ELF-1 (cell line): Measurements from ENCODE around the gene SYDE2.
"Not testable (repeated sequence)": the region's sequence is repeated elsewhere in the genome, so short reads cannot be mapped to it uniquely, and the experiment has no call there.

Experiments
- DNase-seq: peaks from one replicate; pipeline ENCODE4 v3.0.0-alpha.2; 2016; ENCODE audit warnings: low read depth, low spot score

SYDE2 gene, protein sequence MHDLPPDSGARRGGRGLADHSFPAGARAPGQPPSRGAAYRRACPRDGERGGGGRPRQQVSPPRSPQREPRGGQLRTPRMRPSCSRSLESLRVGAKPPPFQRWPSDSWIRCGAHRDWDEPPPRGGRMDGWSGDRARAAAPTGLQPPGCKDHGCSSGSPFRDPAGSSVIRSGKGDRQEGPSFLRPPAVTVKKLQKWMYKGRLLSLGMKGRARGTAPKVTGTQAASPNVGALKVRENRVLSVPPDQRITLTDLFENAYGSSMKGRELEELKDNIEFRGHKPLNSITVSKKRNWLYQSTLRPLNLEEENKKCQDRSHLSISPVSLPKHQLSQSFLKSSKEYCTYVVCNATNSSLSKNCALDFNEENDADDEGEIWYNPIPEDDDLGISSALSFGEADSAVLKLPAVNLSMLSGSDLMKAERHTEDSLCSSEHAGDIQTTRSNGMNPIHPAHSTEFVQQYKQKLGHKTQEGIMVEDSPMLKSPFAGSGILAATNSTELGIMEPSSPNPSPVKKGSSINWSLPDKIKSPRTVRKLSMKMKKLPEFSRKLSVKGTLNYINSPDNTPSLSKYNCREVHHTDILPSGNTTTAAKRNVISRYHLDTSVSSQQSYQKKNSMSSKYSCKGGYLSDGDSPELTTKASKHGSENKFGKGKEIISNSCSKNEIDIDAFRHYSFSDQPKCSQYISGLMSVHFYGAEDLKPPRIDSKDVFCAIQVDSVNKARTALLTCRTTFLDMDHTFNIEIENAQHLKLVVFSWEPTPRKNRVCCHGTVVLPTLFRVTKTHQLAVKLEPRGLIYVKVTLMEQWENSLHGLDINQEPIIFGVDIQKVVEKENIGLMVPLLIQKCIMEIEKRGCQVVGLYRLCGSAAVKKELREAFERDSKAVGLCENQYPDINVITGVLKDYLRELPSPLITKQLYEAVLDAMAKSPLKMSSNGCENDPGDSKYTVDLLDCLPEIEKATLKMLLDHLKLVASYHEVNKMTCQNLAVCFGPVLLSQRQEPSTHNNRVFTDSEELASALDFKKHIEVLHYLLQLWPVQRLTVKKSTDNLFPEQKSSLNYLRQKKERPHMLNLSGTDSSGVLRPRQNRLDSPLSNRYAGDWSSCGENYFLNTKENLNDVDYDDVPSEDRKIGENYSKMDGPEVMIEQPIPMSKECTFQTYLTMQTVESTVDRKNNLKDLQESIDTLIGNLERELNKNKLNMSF

DNA sequence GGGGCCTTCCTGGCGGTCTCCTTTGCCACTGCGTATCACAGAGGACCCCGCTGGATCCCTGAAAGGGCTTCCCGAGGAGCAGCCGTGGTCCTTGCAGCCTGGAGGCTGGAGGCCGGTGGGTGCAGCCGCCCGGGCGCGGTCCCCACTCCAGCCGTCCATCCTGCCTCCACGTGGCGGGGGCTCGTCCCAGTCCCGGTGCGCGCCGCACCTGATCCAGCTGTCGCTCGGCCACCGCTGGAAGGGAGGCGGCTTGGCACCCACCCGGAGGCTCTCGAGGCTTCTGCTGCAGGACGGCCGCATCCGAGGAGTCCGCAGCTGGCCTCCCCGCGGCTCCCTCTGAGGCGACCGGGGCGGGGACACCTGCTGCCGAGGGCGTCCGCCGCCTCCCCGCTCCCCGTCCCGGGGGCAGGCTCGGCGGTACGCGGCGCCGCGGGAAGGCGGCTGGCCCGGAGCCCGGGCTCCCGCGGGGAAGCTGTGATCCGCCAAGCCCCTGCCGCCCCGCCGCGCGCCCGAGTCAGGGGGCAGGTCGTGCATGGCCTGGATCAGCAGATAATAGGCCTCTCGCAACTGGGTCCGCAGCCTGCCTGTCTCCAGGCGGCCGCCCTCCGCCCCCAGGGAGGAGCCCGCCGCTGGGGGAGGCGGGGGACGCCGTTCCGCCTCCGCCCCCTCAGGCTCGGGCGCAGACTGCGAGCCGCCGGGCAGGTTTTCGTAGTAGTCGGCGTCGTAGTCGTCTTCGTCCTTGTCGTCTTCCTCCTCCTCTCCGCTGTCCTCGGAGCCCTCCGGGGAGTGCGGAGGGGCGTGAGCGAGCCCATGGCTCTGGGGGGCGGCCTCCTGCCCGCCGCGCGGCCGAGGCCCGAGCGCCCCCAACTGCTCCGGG, at the start of gene SYDE2:
SYDE2 (minus strand) TSS at position 554 of the 877 bp plus-strand sequence; CDS start at position 534, 20 bp downstream.
- peak; percentile 91 for DNase-seq

DNA sequence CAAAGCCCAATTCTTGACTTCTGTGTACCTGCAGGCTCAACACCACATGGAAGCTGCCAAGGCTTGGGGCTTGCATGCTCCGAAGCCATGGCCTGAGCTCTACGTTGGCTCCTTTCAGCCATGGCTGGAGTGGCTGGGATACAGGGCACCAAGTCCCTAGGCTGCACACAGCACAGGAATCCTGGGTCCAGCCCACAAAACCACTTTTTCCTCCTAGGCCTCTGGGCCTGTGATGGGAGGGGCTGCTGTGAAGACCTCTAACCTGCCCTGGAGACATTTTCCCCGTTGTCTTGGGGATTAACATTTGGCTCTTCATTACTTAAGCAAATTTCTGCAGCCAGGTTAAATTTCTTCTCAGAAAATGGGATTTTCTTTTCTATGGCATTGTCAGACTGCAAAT, 48.2 kb upstream of the SYDE2 start:
- DNase-seq, result not testable (repeated sequence)

DNA sequence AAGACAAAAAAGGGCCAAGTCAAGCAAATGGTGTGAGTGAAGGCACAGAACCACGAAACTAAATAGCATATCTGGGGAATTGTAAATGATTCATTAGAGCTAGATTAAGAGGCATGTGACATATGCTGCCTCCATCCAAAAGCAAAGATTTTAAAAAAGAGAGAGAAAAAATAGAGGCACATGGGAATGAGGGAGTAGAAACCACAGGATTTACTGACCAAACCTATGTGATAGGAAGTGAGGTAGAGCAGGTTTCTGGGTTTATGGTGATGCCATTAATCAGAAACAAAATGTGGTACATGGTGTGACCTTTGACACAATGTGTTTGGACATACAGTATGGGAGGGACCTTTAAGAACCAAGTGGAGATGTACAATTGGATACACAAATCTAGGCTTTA, 45.1 kb upstream of the SYDE2 start:
- no peak for DNase-seq

DNA sequence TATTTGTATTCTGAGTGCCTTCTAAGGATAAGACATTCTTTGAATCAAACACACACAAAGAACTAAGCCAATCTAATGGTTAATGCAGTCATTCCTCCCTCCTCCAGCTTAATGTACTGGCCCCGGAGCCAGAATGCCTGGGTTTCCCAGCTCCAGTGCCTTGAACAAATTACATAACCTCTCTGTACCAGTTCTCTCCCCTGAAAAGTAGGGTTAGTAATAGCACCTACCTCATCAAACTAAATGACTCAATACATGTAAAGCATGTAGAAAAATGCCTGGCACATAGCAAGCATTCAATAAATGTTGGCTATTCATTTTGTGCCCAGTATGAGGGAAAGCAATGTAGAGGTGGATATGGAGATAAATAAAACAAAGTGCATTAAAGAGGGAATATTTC, 44.6 kb upstream of the SYDE2 start:
- DNase-seq, result no peak

DNA sequence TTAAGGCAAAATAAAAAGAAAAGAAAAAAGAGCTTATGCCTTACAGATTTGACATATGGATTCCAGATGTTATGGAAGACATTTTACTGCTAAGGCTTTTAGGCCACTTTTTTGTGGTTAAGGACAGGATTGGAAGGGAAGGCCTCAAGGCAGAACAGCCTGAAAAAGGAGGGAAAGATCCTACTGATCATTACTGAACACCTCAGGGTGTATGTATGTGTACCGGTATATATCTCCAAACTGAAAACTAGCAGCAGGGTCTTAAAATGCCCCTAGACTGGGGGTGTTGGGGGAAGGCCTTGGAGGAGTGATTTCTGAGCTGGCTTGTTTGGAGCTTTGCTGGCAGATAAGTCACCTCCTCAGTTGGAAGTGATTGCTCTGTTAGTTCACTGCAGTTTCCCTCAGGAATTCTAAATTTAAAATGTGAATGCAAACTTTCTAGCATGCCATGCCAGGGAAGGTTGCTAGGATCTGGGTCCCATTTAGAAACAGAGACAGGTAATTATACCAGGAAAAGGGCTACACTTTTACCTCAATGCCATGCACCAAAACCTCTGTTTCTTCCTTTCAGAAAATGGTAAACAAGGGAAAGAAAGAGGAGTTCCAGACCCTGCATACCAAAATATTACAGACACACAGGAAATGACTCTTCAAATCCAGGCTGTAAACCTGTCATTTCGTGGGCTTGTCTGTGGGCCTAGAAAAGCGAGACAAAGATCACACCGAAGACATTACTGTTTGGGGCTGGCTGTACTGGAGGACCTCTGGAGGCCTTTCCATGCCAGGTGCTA, 43.6 kb upstream of the SYDE2 start:
- DNase-seq, result peak; percentile 52

DNA sequence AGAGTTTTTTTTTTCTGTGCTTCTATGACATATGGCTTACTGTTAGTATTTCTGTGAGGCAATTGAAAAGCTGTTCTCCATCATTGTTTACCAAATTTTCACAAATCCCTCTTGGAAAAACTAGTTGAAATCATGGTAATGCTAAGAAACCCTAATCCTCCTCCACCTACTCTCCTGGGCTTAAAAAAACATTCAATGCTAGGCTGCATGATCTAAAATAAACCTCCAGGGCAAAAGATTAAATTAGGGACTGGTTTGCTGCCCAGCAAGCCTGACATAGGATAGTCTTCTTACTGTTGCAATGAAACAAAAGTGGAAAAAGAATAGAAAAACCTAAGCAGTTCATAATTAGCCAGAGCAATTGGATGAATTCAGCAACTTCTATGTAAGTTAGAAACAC, 42.6 kb upstream of the SYDE2 start:
- no peak for DNase-seq

DNA sequence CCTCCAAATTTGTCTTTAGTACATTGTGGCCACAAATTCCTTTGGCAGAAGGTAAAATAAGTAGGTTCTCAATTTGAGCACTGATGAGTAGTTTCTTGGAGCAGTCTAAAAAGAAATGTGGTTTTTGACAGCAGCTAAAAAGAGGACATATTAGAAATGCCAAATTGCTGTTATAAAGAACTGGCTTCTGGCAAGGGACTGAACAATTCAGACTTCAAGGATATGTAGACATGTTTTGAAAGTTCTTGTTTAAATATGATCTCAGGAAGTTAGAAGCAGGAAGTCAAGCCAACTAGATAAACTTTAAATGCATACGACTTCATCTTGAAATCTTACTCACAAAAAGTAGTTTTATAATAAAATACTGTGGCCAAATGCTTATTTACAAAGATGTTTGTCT, 39.8 kb upstream of the SYDE2 start:
- DNase-seq, result no peak

DNA sequence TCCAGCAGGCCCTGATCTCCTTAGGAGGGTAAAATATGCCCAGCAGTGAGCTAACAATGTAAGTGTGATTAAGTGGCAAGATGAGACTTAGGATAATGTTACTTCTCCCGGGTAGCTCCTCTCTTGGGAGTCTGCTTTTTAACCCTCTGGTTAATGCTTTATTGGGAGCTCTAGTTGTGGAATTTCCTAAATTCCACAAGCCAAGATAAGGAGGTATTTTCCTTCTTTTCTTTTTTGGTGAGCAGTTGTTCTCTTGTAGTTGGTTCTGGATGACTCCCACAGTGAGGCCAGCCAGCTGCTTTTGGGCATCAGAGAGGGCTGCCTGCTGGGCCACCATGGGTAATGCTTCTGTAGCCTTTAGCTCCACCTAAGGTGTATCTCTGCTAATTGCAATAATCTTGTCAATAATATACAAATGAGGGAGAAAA, 39.4 kb upstream of the SYDE2 start:
- peak; percentile 52 for DNase-seq

DNA sequence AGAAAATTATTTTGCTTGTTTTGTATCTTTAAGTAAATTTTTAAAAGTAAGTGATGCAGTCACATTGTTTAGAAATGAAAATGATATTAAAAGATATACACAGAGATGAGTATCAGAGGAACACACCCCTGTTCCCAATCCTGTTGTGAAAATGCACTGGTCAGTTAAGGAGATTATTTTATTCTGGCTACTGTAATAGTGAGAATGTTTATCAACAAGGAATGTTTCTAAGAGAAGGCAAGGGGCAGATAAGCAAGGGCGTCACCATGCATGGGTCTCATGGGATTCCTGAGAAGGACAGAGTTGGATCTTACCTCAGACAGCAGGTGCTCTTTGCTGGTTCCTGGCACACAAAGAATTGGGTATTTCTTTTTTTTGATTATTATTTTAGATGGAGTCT, 36.8 kb upstream of the SYDE2 start:
- DNase-seq, result no peak

DNA sequence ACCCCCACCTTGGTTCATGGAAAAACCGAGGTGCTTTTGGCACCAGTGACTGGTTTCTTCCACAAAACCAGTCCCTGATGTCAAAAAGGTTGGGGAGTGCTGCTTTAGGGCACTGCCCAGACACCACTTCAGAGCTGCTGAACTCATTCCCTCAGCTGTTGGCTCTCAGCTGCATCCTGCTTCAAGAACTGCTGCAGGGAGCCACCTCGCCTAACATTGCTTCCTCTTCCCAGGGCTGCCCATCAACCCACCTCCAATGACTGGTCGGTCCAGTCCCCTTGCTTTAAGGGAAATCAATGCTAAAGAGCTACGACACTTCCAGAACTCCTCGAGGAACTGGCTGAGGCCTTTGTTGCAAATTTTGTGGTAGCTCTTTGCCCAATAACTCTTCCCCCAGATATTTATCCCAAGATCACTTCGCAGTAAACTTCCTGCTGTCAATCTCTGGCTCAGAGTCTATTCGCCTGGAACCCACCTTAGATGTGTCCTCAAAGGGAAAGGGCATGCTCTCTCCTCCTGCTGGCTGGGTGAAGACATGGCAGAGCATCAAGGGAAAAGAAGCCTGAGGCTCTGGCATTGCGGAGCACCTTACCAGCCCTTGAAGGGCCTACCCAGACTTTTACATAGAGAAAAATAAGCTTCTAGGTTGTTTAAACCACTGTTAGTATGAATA, 29.6 kb upstream of the SYDE2 start:
- peak; percentile 67 for DNase-seq

DNA sequence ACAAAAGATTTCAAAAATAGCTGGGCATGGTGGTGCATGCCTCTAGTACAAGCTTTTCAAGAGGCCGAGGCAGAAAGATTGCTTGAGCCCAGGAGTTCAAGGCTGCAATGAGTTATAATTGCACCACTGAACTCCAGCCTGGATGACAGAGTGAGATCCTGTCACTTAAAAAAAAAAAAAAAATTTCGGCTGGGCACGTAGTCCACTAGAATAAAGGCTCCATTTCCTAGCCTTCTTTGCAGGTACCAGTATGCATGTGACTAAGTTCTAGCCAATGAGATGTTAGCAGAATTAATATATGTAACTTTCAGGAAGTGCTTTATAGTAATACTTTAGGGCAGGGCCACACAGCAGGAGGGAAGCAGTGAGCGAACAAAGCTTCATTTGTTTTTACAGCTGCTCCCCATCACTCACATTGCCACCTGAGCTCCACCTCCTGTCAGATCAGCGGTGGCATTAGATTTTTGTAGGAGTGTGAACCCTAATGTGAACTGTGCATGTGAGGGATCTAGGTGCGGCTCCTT, 28.8 kb upstream of the SYDE2 start:
- no peak for DNase-seq

DNA sequence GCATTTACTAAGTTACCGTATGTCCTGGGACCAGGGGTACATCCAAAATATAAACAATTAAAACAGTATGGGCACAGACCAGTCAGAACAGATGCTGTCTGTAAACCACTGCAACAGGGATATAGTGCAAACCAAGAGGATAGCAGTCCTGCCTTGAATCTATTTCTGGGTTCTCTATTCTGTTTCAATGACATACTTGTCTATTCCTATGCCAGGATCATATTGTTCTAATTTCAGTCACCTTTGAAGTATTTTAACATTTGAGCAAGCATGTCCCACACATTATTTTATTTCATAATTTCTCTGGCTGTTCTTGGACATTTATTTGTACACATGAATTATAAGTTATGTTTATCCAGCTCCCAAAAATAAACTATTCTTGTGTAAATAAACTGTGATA, 28.2 kb upstream of the SYDE2 start:
- DNase-seq, result no peak

DNA sequence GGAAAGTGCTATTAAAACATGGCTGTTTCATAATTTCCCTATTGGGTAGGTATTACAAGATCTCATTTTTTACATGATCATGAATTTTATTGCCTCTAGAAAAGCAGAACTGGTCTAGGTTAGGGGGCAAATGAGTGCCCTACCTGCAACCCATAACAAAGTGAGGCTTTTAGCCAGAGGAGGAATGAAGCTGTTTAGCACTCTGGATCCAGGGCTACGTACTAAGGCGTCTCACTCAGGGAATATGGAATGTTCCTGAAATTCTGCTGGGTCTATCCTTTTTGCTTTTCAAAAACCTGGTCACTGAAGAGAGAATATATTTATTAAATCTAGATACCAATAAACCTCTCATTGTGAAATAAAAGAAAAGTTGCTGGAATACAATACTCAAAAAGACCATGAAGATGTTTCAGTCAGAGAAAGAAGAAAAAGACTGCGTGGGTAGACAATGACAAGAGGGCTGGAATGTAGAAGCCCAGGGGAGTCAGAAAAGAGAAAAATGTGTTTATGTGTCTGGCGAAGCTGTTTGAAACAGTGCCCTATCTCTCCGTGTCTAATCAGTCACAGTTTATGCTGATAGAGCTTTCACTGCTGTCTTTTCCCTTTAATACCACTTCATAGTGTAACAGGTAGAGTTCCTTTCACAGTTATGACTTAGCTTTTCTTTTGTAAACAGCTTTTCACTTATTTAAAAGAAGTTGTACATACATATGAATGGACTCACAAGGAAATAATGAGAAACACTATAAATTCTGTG, 25.0 kb upstream of the SYDE2 start:
- peak; percentile 67 for DNase-seq

DNA sequence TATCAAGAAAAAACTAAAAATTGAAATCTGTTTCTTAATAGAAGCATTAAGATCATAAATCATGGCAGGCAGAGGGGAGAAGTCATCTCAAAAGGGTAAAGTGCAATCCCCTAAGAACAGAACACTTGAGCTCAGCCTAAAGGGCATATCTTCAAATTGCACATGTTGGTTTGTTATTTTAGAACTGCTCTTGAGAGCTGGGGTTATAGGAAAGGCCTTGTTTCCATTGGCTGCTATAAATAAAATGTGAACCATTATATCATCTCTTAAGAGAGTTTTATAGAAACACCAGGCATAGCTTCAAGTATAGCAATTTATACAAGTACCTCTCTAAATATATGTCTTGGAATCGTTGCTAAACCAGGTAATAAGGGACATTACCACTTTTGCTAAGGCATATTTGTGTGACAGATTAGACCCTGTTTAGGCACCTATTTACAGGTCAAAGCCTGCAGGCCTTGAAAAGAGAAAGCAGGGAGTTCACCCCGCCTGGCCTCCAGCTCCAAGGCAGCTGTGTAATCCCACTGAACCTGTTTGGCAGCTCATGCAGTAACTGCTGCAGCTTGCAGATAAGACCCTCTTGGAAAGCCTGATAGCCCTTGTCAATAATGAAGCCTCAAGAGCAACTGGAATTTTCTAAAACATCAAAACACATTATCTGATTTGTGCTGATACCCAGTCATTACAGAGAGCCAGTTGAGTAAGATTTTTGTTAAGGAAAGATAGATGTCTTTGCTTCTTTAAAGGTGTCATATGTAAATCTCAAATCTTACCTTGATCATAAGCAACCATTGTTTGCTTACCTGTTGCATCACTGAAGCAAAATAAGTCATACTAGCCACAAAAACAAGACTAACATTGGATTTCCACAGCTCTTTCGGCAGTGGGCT, 24.2 kb upstream of the SYDE2 start:
- DNase-seq, result peak; percentile 92

DNA sequence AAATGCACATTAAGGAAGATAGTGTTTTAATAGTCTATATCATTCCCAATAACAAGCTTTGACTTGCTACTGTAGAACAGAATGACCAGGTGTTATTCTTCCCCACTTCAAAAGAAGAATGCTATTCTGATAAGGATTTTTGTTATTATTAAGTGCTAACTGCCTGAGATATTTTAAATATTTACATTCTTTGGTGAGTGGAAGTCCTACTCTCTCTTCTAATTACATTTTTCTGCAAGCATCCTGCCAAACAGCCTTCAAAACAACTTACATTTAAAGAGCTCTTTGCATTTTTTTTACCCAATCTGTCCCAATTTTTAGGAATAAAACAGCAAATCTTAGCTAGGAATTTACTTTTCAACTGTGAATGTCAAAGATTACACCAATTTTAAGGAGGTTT, 23.5 kb upstream of the SYDE2 start:
- DNase-seq, result no peak

DNA sequence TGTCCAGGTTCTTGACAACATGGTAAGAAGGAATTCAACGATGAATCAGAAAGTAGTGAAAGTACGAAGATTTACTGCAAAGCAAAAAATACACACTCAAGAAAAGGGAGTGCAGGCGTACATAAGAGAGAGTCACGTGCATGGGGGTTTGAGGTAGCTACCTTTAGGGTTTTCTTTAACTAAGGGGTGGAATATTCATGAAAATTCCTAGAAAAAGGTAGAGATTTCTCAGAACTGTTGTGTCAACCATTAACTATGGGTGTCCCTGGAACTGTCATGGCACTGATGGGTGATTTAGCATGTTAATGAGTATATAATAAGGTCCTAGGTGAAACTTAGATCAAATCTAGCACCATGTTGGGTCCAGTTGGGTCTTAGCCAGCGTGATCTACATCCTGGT, 22.5 kb upstream of the SYDE2 start:
- DNase-seq, result no peak

DNA sequence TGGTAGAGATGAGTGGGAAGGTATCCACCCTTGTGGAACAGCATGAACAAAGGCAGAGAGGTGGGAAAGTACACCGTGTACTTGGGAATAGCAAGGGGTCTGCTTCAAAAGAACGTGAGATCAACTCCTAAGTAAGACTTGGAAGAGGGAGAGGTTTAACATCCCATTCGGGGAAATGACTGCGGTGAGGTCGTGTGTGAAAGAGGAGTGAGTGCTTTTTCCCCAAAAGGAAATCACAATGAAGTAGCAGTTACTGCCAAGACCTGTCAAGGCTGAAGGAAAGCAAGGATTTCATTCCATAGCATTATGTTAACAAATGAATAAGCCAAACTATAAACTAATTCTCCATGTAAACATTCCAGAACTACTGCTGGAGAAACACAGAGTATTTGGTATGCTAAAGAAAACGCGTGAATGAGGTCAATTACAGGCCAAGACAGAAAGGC, 20.0 kb upstream of the SYDE2 start:
- no peak for DNase-seq
